GM12874 (cell line): ENCODE data around the gene ARID5B.

Experiments used
- TF ChIP-seq, protein P1 (sequence below): IDR thresholded peaks from 2 replicates; pipeline ENCODE4 v1.5.1; 2011; ENCODE audit warnings: low read depth, mild to moderate bottlenecking, control low read depth, low read length, moderate library complexity; ENCODE audit not compliant: insufficient read depth

Gene ARID5B, protein sequence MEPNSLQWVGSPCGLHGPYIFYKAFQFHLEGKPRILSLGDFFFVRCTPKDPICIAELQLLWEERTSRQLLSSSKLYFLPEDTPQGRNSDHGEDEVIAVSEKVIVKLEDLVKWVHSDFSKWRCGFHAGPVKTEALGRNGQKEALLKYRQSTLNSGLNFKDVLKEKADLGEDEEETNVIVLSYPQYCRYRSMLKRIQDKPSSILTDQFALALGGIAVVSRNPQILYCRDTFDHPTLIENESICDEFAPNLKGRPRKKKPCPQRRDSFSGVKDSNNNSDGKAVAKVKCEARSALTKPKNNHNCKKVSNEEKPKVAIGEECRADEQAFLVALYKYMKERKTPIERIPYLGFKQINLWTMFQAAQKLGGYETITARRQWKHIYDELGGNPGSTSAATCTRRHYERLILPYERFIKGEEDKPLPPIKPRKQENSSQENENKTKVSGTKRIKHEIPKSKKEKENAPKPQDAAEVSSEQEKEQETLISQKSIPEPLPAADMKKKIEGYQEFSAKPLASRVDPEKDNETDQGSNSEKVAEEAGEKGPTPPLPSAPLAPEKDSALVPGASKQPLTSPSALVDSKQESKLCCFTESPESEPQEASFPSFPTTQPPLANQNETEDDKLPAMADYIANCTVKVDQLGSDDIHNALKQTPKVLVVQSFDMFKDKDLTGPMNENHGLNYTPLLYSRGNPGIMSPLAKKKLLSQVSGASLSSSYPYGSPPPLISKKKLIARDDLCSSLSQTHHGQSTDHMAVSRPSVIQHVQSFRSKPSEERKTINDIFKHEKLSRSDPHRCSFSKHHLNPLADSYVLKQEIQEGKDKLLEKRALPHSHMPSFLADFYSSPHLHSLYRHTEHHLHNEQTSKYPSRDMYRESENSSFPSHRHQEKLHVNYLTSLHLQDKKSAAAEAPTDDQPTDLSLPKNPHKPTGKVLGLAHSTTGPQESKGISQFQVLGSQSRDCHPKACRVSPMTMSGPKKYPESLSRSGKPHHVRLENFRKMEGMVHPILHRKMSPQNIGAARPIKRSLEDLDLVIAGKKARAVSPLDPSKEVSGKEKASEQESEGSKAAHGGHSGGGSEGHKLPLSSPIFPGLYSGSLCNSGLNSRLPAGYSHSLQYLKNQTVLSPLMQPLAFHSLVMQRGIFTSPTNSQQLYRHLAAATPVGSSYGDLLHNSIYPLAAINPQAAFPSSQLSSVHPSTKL

DNA sequence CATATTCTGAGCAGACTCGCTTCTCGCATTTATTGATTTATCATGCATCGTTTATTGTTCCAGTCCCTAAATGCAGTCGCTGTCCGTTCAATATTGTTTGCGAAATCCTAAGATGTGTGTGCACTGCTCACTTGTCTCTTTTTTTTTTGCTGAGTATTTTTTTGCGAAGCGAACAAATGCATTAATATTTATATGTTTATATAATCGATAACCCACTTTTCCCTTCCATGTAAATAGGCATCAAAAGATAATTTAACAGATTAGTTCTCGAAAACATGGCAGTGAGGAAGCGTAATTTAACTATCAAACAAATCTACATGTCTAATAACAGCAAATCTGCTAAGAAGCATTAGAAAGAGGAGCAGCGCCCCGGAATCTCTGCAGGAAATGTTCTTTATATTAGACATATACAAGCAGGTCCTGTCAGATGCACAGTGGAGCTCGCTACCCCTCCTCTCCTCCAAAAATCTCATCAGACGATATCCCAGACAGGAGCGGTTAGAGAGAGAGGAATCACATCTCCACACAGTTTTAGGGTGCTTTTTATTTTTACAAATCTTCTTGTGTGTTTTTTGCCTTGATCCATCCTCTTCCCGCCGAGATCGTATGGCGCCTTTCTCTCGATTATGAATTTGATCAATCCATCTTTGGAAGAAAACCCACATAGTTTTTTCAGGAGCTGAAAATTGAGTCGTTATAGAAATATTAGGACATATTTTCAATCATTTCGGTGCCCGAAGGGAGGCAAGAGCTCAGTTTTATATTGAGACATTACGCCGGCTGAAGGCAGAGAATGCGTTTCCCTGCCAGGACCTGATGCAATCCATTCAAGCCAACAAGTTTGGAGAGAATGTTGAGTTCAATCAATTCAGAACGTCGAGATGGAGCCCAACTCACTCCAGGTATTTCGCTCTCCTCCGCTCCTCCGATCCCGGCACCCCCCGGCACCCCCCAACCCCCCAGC is at the start of gene ARID5B:
TSS of gene ARID5B (plus strand) at position 871 of the 964 bp plus-strand sequence. CDS start at position 882, 11 bp downstream.
- TF ChIP-seq, protein P1, sequence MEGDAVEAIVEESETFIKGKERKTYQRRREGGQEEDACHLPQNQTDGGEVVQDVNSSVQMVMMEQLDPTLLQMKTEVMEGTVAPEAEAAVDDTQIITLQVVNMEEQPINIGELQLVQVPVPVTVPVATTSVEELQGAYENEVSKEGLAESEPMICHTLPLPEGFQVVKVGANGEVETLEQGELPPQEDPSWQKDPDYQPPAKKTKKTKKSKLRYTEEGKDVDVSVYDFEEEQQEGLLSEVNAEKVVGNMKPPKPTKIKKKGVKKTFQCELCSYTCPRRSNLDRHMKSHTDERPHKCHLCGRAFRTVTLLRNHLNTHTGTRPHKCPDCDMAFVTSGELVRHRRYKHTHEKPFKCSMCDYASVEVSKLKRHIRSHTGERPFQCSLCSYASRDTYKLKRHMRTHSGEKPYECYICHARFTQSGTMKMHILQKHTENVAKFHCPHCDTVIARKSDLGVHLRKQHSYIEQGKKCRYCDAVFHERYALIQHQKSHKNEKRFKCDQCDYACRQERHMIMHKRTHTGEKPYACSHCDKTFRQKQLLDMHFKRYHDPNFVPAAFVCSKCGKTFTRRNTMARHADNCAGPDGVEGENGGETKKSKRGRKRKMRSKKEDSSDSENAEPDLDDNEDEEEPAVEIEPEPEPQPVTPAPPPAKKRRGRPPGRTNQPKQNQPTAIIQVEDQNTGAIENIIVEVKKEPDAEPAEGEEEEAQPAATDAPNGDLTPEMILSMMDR = no peak

DNA sequence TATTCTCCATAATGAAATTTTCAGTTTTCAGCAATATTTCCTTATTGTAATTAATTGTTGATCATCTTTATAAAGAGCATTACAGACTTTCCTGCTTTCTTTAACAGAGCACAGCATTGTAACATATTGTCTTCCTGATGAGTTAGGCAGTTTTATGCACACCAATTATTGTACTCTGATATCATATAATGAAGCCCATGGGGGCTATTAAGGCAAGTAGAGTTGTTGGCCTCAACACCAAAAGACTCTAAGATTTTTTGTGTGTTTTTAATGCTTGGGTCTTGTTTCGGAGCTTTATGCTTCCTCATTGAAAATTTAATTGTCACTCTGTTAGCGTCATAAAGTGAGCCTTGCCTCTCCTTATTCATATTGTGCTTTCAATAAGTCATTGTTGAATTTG is 49.2 kb upstream of the ARID5B start:
- TF ChIP-seq, protein P1 = no peak

DNA sequence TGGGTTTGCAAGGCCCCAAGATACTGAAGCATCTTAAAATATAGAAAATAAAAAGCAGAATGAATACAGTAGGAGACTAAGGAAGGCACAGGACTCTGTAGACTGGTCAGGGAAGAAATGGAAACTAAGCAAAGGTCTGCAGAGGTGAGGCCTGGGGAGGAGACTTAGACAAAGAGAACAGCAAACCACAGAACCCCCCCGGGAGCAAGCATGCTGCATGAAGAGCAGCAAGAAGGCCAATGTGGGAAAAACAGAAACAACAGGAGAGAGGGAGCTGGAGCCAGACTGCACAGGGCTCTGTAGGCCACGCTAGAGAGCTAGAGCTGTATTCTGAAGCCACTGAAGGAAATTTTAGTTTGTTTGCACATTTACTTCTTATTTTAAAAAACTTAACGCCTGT is 45.7 kb upstream of the ARID5B start:
- TF ChIP-seq, protein P1 = no peak

DNA sequence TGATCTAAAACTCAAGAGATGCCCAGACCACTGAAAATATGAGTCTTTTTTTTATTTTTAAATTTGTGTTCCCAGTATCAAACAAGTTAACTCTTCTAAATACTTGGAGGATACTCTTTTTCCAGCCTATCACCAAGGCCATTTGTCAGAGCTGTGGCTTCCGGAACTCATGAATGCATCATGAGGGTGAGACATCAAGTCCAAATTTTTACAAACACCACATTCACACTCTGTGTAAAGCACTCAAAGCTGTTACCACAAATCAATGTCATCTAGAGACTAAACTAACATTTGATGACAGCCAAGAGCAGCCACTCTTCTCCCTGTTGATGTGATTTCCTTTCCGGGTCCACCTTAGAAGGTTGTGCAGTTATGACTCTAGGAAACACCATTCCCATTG is 43.8 kb upstream of the ARID5B start:
- TF ChIP-seq, protein P1 = no peak

DNA sequence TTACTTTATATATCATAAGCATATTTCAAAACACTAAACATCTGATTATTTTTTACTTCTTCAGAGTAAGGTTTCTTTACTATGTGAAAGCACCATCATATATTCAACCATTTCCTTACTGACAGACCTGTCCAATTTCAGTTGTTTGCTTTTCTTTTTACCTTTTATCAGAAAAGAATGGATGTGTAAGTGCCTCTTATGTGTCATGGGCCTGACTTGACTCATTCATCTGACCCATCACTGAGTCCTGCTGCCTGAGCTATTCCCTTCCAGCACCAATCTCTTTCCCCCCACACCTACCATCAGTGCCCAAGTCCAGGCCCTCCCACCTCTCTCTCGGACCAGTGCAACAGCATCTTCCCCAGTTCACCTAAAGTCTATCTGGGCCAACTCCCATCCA is 41.7 kb upstream of the ARID5B start:
- TF ChIP-seq, protein P1 = no peak

DNA sequence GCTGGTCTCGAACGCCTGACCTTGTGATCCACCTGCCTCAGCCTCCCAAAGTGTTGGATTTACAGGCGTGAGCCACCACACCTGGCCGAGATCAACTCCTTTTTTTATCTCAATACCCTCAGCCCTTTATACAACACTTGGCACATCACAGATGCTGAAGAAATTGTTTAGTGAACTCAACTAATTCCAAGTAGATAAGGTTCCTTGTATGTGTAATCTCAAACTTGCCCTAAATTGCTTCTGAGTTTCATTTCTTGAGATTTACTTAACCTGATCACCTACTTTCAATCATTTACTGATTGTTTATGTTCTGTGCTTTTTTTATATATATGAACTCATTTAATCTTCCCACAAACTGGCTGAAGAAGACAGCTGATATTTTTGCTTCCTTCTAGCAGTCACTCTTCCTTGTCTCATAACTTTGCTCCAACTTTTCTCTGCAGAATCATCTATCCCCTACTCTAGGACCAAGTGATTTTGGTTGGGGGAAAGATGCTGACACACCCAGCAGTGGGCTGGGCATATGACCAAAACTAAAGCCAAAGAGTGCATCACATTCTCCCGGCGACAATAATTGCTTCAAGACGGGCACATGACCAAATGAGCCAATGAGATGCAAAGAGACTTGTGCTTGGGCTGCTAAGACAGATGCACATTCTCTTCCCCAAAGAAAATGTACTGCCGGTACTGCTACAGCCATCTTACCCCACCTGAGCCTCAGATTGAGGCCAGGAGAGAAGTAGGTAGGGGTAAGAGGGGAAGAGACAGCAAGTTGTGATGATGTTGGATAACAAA is 40.3 kb upstream of the ARID5B start:
- TF ChIP-seq, protein P1 = no peak
